GM21360 (cell line): Measurements from ENCODE around the gene CRYBA4.

ENCODE experiments used
- ATAC-seq: cut with Tn5 transposase; IDR thresholded peaks from one replicate; pipeline ENCODE4 v1.9.1; 2021; ENCODE audit warnings: mild to moderate bottlenecking, moderate library complexity; ENCODE audit not compliant: unreplicated experiment

The CRYBA4 gene

DNA sequence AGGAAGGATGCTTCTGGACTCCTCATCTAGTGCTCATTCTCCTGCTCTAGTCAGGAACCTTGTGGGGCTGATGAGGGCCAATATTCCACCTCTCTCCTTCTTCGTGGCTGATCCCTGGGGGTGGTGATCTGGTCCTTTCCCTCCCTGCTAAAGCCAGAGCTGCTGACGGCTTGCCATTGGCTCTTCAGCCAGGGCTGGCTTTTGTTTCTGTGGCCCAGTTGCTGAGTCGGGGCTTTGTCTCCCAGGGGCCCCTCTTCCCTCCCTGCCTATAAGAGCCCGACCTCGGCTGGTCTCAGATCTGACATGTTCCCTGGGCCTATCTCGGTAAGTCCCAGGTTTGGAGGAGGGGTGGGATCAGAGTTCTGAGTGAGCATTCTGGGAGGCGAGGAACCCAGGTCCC, at the start of gene CRYBA4:
TSS of gene CRYBA4 (plus strand) at position 301 of the 400 bp plus-strand sequence. CDS start 634 bp downstream, outside the sequence.
- ATAC-seq, result no peak

DNA sequence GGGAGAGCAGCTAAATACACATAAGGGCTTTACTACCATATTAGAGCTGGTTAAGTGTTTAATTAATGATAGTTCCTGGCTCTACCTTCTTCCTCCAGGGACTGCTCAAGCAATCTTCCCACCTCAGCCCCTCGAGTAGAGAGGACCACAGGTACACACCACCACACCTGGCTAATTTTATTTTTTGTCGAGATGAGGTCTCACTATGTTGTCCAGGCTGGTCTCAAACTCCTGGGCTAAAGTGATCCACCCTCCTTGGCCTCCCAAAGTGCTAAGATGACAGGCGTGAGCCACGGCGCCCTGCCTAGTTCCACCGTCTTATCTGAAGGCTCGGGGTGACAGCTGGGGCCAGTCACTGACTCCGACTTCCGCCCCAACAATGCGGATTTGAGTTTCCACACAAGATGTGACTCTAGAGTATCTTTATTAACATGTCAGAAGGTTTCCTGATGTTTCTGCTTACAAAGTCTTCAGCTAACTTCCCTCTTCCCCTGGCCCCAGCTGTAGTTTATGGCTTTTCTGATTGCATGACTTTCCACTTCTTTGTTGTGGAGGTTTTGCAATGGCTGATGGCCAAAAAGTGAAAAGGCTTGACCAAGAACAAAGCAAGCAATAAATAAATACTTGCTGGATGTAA, 48.6 kb upstream of the CRYBA4 start:
- ATAC-seq, result no peak

DNA sequence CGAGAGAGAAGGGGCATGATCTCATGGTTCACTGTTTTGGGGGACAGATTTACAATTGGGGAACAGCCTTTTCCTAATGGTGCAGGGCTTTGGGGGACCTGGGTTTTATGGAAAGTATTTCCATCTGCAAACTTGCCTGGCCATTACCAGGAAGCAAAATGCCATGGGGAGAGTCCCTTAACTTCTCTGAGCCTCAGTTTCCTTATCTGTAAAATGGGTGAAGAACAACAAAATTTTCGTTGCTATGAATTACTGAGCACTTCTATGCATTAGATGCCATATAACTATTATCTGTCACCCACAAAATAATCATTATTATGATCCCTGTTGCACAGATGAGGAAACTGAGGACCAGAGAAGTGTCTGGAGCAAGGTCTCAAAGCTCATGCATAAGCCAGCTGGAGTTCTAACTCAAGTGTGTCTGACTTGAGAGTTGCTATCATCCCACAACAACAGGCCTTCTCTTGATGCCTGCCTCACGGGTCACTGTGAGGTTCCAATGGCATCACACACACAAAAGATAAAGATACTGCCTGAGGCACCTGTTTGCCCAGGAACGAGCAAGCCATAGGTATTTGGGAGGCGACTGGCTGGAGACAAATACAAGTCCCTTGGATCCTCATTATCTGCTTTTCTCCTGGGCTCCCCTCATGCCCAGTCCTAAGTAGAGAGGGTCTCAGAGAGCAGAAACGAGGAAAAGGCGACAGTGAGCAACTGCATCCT, 47.6 kb upstream of the CRYBA4 start:
- no peak for ATAC-seq

DNA sequence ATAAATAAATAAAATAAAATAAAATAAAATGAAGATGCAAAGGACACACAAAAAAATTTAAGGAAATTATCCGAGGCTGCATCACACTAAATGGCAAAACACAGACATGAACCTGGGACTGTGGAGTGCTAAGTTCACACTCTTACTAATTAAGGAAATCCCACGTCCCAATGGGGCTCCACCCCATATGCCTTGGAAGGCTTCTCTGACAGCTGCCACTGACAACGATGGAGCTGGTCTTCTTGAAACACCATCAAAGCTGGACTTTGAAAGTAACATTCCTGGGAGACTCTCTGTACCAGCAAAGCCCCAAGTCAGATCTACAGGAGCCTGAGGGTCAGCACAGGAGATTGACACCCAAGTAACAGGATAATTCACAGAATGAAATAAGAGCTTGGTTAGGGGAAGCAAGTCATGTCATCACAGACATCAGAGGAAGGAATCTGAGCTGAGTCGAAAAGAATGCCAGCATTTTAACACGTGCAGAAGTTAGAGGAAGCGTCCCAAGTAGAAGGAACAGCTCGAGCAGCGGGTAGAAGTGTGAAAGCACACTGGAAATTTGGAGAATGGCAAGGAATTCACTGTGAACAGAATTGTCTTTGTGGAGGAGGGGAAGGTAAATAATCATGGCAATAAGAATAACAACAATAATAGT, 45.6 kb upstream of the CRYBA4 start:
- ATAC-seq, result no peak

DNA sequence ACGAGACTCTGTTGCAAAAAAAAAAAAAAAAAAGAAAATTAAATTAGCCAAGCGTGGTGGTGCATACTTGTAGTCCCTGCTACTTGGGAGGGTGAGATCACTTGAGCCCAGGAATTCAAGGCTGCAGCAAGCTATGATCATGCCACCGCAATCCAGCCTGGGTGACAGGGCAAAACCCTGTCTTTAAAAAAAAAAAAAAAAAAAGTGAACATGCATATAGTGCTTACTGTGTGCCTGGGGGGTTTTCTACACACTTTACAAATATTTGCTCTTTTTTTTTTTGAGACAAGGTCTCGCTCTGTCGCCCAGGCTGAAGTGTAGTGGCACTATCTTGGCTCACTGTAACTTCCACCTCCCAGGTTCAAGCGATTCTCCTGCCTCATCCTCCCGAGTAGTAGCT, 44.7 kb upstream of the CRYBA4 start:
- no peak for ATAC-seq

DNA sequence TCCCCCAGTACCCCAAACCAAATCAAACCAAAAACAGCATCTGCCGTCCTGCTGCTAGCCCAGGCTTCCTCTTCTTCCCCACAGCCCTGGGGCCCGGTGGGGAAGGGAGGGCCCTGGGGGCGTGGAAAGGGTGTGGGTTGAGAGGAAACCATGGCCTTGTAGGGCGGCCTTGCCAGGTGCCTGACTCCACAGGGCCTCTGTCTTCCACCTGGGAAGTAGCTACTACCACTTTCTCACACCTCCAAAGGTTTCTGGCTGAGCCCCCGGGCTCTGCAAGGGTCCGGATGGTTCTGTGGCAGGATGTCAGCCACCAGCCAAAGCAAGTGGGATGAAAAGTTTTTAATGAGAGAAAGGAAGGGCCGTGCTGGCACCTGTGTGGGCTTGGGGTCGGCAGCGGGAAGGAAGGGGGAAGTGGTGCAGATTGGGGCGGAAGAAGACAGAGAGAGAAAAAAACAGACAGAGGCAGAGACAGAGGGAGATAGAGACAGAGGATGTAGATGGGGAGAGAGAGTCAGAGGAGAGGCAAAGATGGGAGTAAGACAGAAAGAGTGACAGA, 42.4 kb upstream of the CRYBA4 start:
- no peak for ATAC-seq

DNA sequence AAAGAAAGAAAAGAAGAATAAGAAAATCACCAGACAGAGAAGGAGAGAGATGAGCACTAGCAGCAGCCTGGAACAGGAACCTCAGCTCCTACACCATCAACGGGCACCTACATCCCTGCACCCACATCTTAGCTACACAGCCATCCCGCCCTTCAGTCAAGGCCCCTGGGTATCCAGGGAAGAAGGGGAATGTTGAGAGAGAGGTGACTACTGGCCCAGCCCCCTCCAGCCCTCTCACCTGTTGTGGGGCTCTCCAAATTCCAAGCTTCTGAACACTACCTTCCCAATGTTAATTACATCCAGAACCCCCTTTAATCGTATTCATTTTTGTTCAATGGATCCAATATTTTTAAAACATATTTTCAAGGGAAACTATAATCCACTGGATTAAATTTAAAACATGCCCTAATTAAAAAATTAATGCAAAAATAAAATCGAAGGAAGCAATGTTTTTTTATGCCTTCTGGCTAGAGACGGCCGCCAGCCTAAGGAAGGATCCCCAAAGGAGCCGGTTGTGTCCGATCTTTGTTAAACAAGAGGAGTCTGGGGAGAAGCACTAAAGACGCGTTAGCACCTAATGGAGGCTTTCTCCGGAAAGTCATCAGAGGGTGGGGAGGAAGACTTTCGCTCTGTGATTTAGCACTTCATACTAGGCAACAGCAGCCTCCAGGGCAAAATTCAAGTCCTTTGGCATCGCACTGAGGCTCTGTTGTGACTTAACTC, 41.4 kb upstream of the CRYBA4 start:
- no peak for ATAC-seq

DNA sequence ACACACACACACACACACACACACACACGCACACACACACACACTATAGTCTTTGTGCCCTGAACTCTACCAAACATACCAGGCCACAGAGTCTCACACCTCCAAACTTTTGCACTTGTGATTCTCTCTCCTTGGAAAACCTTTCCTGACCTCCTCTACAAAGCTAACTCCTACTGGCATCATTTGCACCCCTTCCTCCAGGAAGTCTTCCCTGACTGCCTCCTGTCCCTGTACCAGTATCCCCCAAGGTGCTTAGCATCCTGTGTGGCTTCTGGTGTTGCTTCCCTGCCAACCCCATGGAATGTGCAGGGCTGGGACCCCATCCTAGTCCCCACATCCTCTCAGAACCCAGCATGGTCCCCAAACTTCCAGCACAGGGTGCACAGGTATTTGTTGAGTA, 40.7 kb upstream of the CRYBA4 start:
- no peak for ATAC-seq

DNA sequence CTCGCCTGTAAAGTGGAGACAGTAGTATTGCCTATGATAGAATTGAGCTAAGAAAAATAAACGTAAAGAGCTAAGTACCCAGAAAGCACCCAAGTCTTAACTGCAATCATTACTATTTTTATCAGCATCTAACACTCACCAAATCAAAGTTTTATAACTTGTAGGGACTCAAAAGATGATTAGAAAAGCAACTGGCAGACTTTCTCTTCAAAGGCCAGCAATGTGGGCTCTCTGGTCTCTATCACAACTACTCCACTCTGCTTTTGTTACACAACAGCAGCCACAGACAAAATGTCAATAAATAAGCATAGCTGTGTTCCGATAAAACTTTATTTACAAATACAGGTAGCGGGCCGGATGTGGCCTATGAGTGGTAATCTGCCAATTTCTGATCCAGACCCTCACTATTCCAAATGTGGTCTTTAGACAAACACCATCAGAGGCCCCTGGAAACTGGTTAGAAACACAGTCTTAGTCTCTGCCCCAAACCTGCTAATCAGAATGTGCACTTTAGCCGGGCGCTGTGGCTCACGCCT, 40.1 kb upstream of the CRYBA4 start:
- no peak for ATAC-seq

DNA sequence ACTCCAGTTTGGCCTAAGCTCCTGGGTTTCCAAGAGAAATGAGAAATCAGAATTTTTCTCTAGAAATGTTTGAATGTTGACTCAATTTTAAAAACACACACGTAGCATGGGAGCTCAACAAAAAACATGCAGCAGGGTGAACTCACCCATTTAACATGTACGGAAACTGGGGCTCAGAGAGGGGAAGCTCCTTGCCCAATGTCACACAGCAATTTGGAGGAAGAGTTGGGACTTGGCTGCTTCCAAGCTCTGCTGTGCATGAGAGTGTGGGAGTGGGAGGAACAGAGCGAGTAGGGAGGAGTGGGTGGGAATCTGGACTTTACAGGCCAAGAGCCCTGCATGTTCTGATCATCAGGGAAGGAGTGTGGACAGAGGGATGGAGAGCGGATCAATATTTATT, 37.8 kb upstream of the CRYBA4 start:
- ATAC-seq, result no peak

DNA sequence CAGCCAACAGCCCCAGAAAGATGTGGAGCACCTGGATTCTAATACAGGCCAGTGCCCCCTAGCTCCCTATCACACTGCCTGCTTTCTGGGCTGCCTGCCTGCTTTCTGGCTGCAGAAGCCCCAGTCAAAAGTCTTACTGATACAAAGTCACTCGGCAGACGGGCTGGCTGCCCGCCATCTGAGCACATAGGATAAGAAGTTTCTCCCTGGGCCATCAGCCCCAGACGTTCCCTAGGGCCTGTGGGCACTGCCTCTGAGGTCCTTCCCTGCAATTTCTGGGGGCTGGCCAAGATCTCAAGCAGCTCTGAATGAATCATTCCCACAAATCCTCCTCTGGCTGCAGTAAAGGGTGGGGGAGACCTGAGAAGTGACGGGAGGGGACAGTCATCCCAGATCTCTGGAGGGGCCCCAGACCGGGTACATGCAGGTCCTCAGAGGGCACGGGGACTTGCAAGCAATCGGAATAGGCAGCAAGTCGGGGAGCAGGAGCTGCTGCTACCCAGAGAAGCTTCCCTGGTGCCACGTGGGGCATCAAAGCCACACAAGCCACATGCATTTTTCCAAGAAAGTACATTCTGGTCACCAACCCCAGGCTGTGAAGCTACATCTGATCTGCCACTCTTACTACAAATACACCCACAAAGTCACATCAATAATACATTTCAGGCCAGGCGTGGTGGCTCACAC, 36.5 kb upstream of the CRYBA4 start:
- no peak for ATAC-seq

DNA sequence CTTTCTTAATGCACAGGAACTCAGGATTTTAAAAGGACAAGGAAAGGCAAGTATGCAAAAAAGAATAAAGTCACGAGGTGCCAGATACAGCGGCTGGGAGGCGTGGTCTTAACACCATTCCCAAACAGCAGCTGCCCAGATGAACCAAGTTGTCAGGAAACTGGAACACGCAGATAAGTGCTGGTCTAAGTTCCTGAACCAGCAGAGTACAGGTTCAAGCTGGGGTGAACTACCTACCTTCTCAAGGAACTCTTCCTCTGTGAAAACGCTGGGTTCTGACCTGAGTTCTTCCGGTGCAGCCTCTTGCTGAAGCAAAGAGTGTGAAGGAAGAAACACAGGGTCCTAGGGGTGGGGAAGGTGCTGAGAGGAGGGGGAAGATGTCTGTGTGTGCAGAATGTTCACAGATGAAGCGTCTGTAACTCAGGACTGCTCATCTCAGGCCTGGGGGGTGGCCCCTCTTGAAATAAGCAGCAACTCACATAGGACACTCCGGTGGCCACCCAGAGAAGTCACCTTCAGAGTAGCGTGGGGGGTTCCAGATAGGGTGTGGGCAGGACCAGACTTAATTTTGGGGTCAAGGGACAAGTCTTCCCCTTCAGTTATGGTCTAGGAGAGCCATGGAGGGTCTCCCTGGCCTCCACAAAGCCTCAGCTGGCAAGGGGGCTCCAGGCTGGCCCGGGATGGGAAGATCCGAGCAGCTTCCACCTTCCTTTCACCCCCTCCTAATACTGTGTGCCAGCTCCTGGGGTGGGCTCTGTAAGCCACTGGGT, 35.0 kb upstream of the CRYBA4 start:
- no peak for ATAC-seq

DNA sequence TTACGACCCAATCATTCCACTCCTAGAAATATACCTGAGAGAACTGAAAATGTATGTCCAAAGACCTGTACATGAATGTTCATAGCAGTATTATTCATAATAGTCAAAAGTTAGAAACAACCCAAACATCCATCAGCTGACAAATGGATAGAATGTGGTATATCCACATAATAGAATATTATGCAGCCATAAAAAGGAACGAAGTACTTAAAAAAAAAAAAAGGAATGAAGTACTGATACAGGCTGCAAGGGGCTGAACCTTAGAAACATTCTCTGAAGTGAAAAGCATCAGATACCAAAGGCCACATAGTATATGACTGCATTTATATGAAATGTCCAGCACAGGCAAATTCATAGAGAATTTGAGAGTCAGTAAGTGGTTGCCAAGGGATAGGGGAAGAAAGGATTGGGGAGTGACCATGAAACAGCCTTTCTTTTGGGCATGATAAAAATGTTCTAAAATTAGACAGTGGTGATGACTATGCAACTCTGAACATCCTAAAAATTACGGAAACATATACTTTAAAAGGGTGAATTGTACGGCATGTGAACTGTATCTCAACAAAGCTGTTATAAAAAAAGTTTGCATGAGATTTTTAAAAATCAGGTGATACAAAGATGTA, 33.7 kb upstream of the CRYBA4 start:
- ATAC-seq, result no peak

DNA sequence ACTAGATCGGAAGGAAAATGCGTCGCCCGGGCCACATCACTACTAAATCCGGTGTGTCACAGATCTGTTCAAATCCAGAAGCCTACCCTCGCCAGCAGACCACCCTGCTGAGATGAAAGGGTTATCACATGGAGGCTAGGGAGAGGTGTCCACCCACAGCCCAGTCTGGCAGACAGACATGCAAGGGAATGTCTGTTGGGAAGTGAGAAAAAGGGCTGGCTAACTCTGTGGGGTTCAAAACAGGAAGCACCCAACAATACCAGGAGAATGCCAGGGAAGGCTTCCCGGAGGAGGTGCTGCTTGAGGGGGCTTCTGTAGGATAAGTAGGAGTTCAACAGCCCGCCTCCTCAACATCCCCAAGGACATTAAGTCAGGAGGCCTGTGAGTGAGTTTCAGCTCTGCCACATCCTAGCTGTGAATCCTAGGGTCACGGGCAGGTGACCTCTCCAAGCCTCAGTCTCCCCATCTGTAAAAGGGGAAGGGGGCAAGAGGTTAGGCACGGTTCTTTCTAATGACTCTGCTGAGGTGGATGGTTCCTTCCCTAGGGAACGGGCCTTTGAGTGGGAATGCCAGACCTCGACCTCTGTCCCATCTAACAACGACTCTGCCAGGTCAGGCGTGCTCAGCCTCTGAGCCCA, 32.9 kb upstream of the CRYBA4 start:
- no peak for ATAC-seq

DNA sequence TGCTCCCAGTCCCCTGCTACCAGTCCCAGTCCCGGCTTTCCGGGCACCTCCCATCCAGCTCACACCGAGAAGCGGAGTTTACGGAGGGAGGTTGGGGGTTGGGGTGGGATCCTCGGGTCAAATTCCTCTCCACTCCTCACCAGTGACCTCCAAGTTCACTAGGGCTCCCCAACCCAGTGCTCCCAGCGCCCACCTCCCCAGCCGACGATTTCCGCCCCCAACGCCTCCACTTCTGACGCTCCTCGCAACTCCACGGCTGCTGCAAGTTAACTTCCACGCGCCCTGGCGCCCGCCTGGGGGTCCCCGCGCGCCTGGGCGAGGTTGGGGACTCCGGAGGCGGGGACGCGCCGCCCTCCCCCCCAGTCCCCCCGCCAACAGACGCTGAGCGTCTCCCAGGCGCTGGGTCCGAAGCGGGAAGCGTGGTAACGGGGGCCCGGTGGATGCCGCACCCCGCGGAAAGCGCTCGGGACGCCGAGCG, 32.4 kb upstream of the CRYBA4 start:
- peak; percentile 22 for ATAC-seq

DNA sequence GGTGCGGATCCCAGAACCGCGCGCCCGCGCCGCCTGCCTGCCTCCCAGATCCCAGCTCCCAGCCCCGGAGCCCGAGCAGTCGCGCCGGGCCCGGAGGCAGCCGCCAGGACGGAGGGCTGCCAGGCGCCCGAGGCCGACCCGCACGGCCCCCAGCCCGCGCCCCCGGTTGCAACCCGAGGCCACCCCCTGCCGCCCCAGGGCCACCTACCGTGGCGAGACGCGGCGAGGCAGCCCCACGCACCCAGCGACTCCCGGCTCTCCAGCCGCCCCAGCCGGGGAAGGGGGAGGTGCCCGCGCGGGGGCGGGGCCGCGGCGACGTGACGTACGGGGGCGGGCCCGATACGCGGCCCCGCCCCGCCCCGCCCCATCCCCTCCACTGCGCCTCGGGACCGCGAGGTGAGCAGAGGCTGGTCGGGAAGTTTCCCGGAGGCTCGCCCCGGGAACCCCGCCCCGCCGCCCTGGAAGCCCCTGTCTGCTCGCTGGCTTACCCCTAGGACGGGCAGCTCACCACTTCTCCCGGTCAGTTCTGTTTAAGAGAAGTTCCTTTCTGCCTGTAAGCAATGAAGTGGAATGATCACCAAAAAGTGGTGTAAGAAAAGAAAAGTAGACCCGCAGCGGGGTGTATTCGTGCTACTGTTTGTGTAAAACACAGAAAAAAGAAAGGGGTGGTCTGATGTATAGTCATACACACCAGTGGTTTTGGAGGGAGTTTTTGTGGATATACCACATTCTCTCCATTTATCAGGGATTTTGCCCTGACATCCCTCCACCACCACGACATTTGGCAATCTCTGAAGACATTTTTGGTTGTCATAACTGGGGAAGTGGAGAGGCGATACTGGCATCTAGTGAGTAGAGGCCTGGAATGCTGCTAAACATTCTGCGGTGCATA, 31.7 kb upstream of the CRYBA4 start, which contains the start of gene TPST2:
TSS of gene TPST2 (minus strand) at position 288 of the 892 bp plus-strand sequence. CDS start 48,502 bp downstream, outside the sequence.
- ATAC-seq, result peak; percentile 53

DNA sequence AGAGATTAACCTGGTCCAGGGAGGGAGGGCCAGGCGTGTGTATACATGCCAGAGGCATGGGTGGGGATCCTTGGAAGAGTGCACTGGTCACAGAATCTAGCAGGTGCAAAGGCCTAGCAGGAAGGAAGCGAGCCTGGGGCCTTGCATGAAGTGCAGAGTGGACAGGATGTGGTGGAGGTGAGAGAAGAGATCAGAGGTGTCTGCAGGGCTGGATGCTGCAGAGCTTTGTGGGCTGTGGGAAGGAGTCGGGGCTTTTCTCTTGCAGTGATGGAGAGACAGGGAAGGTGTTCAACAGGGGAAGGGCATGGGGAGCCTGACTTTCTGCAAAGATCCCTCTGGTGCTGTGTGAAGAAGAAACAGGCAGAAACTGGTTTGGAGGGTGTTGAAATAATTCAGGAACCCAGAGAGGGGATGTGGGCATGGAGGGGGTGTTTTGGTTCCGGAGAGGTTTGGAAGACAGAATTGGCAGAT, 29.3 kb upstream of the CRYBA4 start:
- no peak for ATAC-seq
